ENCODE results near the gene NDUFA13. TPM values are rescaled to one million over a fixed set of nuclear protein-coding genes. Genes with fewer than 3 reads are reported as not detected.
A peak's percentile ranks its signal among the peaks of the same experiment; 100 is the strongest.

Gene NDUFA13
- total RNA-seq, 1 donor from 2014 or later: 394 TPM

GRCh38 chr19:19523177-19523576, 7.2 kb downstream of the NDUFA13 start:
- H3K4me3 Mint-ChIP-seq (ENCODE audit: unreplicated experiment): no peak overlapping the region
- H3K9me3 Mint-ChIP-seq (ENCODE audit: unreplicated experiment): peaks cover 3% of the 10 kb centered on the region
- peaks cover 7% of the 10 kb centered on the region for H3K27me3 Mint-ChIP-seq (ENCODE audit: unreplicated experiment)
- peak overlapping the region; percentile 28 for H3K27ac Mint-ChIP-seq (ENCODE audit: unreplicated experiment)
- peaks cover 10% of the 10 kb centered on the region for H3K4me1 Mint-ChIP-seq (ENCODE audit: low read depth, unreplicated experiment)
- no peaks in the 10 kb centered on the region for H3K36me3 Mint-ChIP-seq (ENCODE audit: unreplicated experiment)
- TF ChIP-seq, protein P1, sequence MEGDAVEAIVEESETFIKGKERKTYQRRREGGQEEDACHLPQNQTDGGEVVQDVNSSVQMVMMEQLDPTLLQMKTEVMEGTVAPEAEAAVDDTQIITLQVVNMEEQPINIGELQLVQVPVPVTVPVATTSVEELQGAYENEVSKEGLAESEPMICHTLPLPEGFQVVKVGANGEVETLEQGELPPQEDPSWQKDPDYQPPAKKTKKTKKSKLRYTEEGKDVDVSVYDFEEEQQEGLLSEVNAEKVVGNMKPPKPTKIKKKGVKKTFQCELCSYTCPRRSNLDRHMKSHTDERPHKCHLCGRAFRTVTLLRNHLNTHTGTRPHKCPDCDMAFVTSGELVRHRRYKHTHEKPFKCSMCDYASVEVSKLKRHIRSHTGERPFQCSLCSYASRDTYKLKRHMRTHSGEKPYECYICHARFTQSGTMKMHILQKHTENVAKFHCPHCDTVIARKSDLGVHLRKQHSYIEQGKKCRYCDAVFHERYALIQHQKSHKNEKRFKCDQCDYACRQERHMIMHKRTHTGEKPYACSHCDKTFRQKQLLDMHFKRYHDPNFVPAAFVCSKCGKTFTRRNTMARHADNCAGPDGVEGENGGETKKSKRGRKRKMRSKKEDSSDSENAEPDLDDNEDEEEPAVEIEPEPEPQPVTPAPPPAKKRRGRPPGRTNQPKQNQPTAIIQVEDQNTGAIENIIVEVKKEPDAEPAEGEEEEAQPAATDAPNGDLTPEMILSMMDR (IDR thresholded peaks at IDR 0.05; ENCODE audit: partially characterized antibody, unreplicated experiment): no peak
- no peak for DNase-seq

GRCh38 chr19:19524053-19524452, 8.0 kb downstream of the NDUFA13 start:
- peaks cover 10% of the 10 kb centered on the region for H3K4me1 Mint-ChIP-seq (ENCODE audit: low read depth, unreplicated experiment)
- no peak overlapping the region for H3K4me3 Mint-ChIP-seq (ENCODE audit: unreplicated experiment)
- TF ChIP-seq, protein P1 (IDR thresholded peaks at IDR 0.05; ENCODE audit: partially characterized antibody, unreplicated experiment): no peak
- H3K36me3 Mint-ChIP-seq (ENCODE audit: unreplicated experiment): no peaks in the 10 kb centered on the region
- no peak for DNase-seq
- peak overlapping the region; percentile 52 for H3K27ac Mint-ChIP-seq (ENCODE audit: unreplicated experiment)
- H3K9me3 Mint-ChIP-seq (ENCODE audit: unreplicated experiment): peaks cover 3% of the 10 kb centered on the region
- H3K27me3 Mint-ChIP-seq (ENCODE audit: unreplicated experiment): peaks cover 9% of the 10 kb centered on the region

DNA sequence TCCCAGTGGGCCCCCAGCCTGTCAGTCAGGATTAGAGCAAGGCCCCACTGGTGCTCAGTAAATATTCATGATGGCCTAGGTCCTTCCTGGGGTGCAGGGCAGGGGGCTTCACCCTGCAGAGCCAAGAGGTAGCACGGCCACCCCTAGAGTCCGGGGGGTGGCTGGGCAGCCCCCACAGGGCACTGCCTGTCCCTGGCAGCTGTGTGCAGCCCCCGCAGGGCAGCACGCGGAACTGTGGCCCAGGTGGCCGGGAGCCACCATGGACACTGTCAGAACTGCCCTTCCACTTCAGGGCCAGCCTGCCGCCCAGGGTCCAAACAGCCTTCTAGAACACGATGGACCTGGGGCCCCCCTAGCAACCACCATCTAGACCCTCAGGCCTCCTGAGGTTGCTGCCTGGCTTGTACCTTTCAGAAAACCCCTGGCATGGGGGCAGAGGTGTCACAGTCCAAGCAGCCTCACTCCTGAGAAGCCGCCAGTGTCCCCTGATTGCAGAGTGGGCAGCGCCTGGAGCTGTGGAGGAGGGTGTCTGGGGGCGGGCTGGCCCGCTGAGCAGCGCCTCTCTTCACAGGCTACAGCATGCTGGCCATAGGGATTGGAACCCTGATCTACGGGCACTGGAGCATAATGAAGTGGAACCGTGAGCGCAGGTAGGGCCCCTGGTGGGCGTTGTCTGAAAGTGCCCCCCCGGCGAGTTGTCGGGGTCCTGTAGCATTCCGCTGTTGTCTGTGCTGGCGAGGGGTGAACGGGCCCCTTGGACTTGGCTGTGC, 9.8 kb downstream of the NDUFA13 start:
- Mint-ChIP-seq H3K4me1 (ENCODE audit: low read depth, unreplicated experiment) (peaks cover 13% of the 10 kb centered on the region), H3K9me3 (ENCODE audit: unreplicated experiment) (peaks cover 3% of the 10 kb centered on the region), H3K27ac (ENCODE audit: unreplicated experiment) (no peak overlapping the region), H3K4me3 (ENCODE audit: unreplicated experiment) (no peak overlapping the region), H3K27me3 (ENCODE audit: unreplicated experiment) (peaks cover 4% of the 10 kb centered on the region), H3K36me3 (ENCODE audit: unreplicated experiment) (no peaks in the 10 kb centered on the region)
- TF ChIP-seq, protein P1 (IDR thresholded peaks at IDR 0.05; ENCODE audit: partially characterized antibody, unreplicated experiment): no peak
- DNase-seq: no peak

GRCh38 chr19:19526581-19527370, 10.8 kb downstream of the NDUFA13 start:
- Mint-ChIP-seq H3K4me1 (ENCODE audit: low read depth, unreplicated experiment) (peaks cover 13% of the 10 kb centered on the region), H3K36me3 (ENCODE audit: unreplicated experiment) (no peaks in the 10 kb centered on the region), H3K27me3 (ENCODE audit: unreplicated experiment) (peaks cover 7% of the 10 kb centered on the region), H3K9me3 (ENCODE audit: unreplicated experiment) (peaks cover 4% of the 10 kb centered on the region), H3K27ac (ENCODE audit: unreplicated experiment) (no peak overlapping the region), H3K4me3 (ENCODE audit: unreplicated experiment) (no peak overlapping the region)
- TF ChIP-seq, protein P1 (IDR thresholded peaks at IDR 0.05; ENCODE audit: partially characterized antibody, unreplicated experiment): no peak
- DNase-seq: no peak

GRCh38 chr19:19527371-19527656, 11.3 kb downstream of the NDUFA13 start:
- TF ChIP-seq, protein P1 (IDR thresholded peaks at IDR 0.05; ENCODE audit: partially characterized antibody, unreplicated experiment): no peak
- Mint-ChIP-seq H3K9me3 (ENCODE audit: unreplicated experiment) (peaks cover 8% of the 10 kb centered on the region), H3K4me1 (ENCODE audit: low read depth, unreplicated experiment) (peaks cover 16% of the 10 kb centered on the region), H3K4me3 (ENCODE audit: unreplicated experiment) (no peak overlapping the region), H3K36me3 (ENCODE audit: unreplicated experiment) (no peaks in the 10 kb centered on the region), H3K27me3 (ENCODE audit: unreplicated experiment) (peaks cover 10% of the 10 kb centered on the region), H3K27ac (ENCODE audit: unreplicated experiment) (no peak overlapping the region)
- no peak for DNase-seq

Measured in glutamatergic neuron (in vitro differentiated cells).